ENCODE results near the gene MAP2K1.

GRCh38 chr15:66452971-66453580 lies 66.4 kb downstream of the MAP2K1 start:
- TF ChIP-seq CTCF (IDR thresholded peaks at IDR 0.05; ENCODE audit: low read length) (no peak), EZH2 (optimal IDR thresholded peaks at IDR 0.05; ENCODE audit: low read depth, low read length) (no peak), EZH2phosphoT487 (IDR thresholded peaks at IDR 0.05; ENCODE audit: low read length) (no peak)
